Epithelial cell of proximal tubule (primary cell): ENCODE measurements around the gene POLG2. TPM values are rescaled to one million over a fixed set of nuclear protein-coding genes. Genes with fewer than 3 reads are reported as not detected.

Source experiments
- DNase-seq: peaks from one replicate; pipeline ENCODE4 v3.0.0-alpha.2; 2011; ENCODE audit warnings: low read depth
- H3K4me3 ChIP-seq: 2 replicates; pipeline ENCODE4 v1.5.1; 2011; ENCODE audit warnings: low read depth, mild to moderate bottlenecking, low read length
- CTCF ChIP-seq: conservative IDR thresholded peaks from 2 replicates; pipeline ENCODE4 v1.5.1; 2012; ENCODE audit warnings: low read depth, mild to moderate bottlenecking, low read length
- total RNA-seq: library from RNA; depleted of rRNA; stranded (reverse); fragments of >200 nt; gene quantifications from 2 replicates; pipeline ENCODE4 v1.2.3, GENCODE V29; 2015

The POLG2 gene
- total RNA-seq, 1 donor from 2014 or later, result 14.9 TPM

- no peak for DNase-seq
- TF ChIP-seq CTCF, result no peak
- no peak overlapping the region for H3K4me3 ChIP-seq
Measured at GRCh38 chr17:64502809-64503208, 6.0 kb upstream of the POLG2 start.

GRCh38 chr17:64502021-64502420 lies 5.2 kb upstream of the POLG2 start:
- TF ChIP-seq CTCF, result no peak
- H3K4me3 ChIP-seq, result no peak overlapping the region
- no peak for DNase-seq

- no peak for DNase-seq
- no peak for TF ChIP-seq CTCF
- no peak overlapping the region for H3K4me3 ChIP-seq
Measured at GRCh38 chr17:64500862-64501765, 4.3 kb upstream of the POLG2 start.

GRCh38 chr17:64500487-64500859 lies 3.6 kb upstream of the POLG2 start:
- no peak for DNase-seq
- no peak for TF ChIP-seq CTCF
- H3K4me3 ChIP-seq, result no peak overlapping the region

- TF ChIP-seq CTCF, result no peak
- DNase-seq, result no peak
- no peak overlapping the region for H3K4me3 ChIP-seq
Measured at GRCh38 chr17:64499805-64500486, 3.1 kb upstream of the POLG2 start.

- TF ChIP-seq CTCF, result no peak
- DNase-seq, result no peak
- H3K4me3 ChIP-seq, result no peak overlapping the region
Measured at GRCh38 chr17:64498308-64499203, 1.7 kb upstream of the POLG2 start.
